Mesendoderm (in vitro differentiated cells): ENCODE measurements around the gene PAQR3.
"Not testable (repeated sequence)": the region's sequence is repeated elsewhere in the genome, so short reads cannot be mapped to it uniquely, and the experiment has no call there.

Source experiments
- DNase-seq: peaks from one replicate; pipeline ENCODE4 v3.0.0; 2013
- H2AK5ac ChIP-seq: 2 replicates; pipeline ENCODE4 v1.6.1; 2013; ENCODE audit warnings: low read length, inconsistent platforms
- H2BK120ac ChIP-seq: 2 replicates; pipeline ENCODE4 v1.6.1; 2013; ENCODE audit warnings: low read depth, mild to moderate bottlenecking, low read length, moderate library complexity, mixed read lengths
- H2BK15ac ChIP-seq: replicated peaks from 2 replicates; pipeline ENCODE4 v1.6.1; 2013; ENCODE audit warnings: low read depth, mild to moderate bottlenecking, moderate library complexity
- H2BK5ac ChIP-seq: 2 replicates; pipeline ENCODE4 v1.6.1; 2013; ENCODE audit warnings: low read length, inconsistent platforms
- H3K18ac ChIP-seq: 2 replicates; pipeline ENCODE4 v1.6.1; 2013; ENCODE audit warnings: mild to moderate bottlenecking, low read length, mixed read lengths
- H3K23ac ChIP-seq: one replicate; pipeline ENCODE4 v1.6.1; 2013; ENCODE audit warnings: low read length
- H3K27ac ChIP-seq: 2 replicates; pipeline ENCODE4 v1.5.1; 2013; ENCODE audit warnings: low read depth, mild to moderate bottlenecking, inconsistent platforms, low read length, moderate library complexity
- H3K27me3 ChIP-seq: 2 replicates; pipeline ENCODE4 v1.6.1; 2013; ENCODE audit warnings: low read length, control low read depth, mild to moderate bottlenecking, inconsistent platforms; ENCODE audit not compliant: insufficient read depth, poor library complexity
- H3K36me3 ChIP-seq: 2 replicates; pipeline ENCODE4 v1.6.1; 2013; ENCODE audit warnings: low read length, inconsistent platforms; ENCODE audit not compliant: control insufficient read depth, insufficient read depth
- H3K4ac ChIP-seq: one replicate; pipeline ENCODE4 v1.6.1; 2013; ENCODE audit warnings: low read depth, mild to moderate bottlenecking, low read length, moderate library complexity
- H3K4me1 ChIP-seq: 2 replicates; pipeline ENCODE4 v1.6.1; 2013; ENCODE audit warnings: low read depth, low read length, inconsistent platforms; ENCODE audit not compliant: control insufficient read depth
- H3K4me2 ChIP-seq: 2 replicates; pipeline ENCODE4 v1.6.1; 2013; ENCODE audit warnings: low read length
- H3K4me3 ChIP-seq: 2 replicates; pipeline ENCODE4 v1.5.1; 2013; ENCODE audit warnings: mild to moderate bottlenecking, low read length
- H3K56ac ChIP-seq: one replicate; pipeline ENCODE4 v1.6.1; 2013; ENCODE audit warnings: low read length
- H3K79me1 ChIP-seq: 2 replicates; pipeline ENCODE4 v1.6.1; 2013; ENCODE audit warnings: low read length, inconsistent platforms
- H3K79me2 ChIP-seq: 2 replicates; pipeline ENCODE4 v1.6.1; 2013; ENCODE audit warnings: mild to moderate bottlenecking, low read length; ENCODE audit not compliant: control insufficient read depth, insufficient read depth
- H3K9ac ChIP-seq: 2 replicates; pipeline ENCODE4 v1.6.1; 2013; ENCODE audit warnings: low read length, inconsistent platforms
- H4K5ac ChIP-seq: one replicate; pipeline ENCODE4 v1.6.1; 2013; ENCODE audit warnings: low read length
- H4K8ac ChIP-seq: one replicate; pipeline ENCODE4 v1.6.1; 2013; ENCODE audit warnings: low read depth, mild to moderate bottlenecking, control low read depth, low read length, moderate library complexity
- WGBS: extraction: QIAGEN DNeasy Blood & Tissue Kit; methylation state at CpG from one replicate; pipeline ENCODE4 v1.1.7; 2013; ENCODE audit warnings: low lambda C conversion rate, missing lambda C conversion rate; ENCODE audit not compliant: insufficient coverage; ENCODE audit errors: extremely low coverage; 5-methylcytosine and 5-hydroxymethylcytosine counted together

PAQR3 gene

GRCh38 chr4:78880874-78881492 lies 58.3 kb downstream of the PAQR3 start:
- no peak overlapping the region for H3K18ac ChIP-seq
- no peak overlapping the region for H3K4ac ChIP-seq

GRCh38 chr4:78878031-78878430 lies 61.2 kb downstream of the PAQR3 start:
- no peak overlapping the region for H2AK5ac ChIP-seq
- no peaks in the 10 kb centered on the region for H3K36me3 ChIP-seq
- WGBS: no CpG with 5 or more reads among the region's 1 CpG

More at GRCh38 chr4:78880874-78881492, 58.3 kb downstream of the PAQR3 start:
- Histone ChIP-seq H2BK15ac (no peak overlapping the region), H2AK5ac (no peak overlapping the region), H2BK5ac (no peak overlapping the region), H3K36me3 (no peaks in the 10 kb centered on the region), H3K23ac (no peak overlapping the region), H3K79me1 (no peaks in the 10 kb centered on the region), H3K79me2 (no peaks in the 10 kb centered on the region), H4K8ac (no peak overlapping the region), H3K4me2 (no peak overlapping the region), H4K5ac (no peak overlapping the region), H3K4me1 (no peaks in the 10 kb centered on the region), H2BK120ac (no peak overlapping the region), H3K27ac (no peak overlapping the region), H3K56ac (no peak overlapping the region), H3K4me3 (no peak overlapping the region), H3K27me3 (no peaks in the 10 kb centered on the region), H3K9ac (no peak overlapping the region)
- DNase-seq: no peak

GRCh38 chr4:78876568-78877320 lies 62.5 kb downstream of the PAQR3 start:
- no peak overlapping the region for H3K9ac ChIP-seq
- no peak overlapping the region for H2BK5ac ChIP-seq
- DNase-seq: no peak
- H2BK120ac ChIP-seq: no peak overlapping the region
- H3K4ac ChIP-seq: no peak overlapping the region
- H4K5ac ChIP-seq: no peak overlapping the region
- no peak overlapping the region for H3K18ac ChIP-seq
- H3K56ac ChIP-seq: no peak overlapping the region
- no peak overlapping the region for H4K8ac ChIP-seq
- H3K23ac ChIP-seq: no peak overlapping the region
- no peaks in the 10 kb centered on the region for H3K79me2 ChIP-seq
- no peak overlapping the region for H2AK5ac ChIP-seq
- no peaks in the 10 kb centered on the region for H3K79me1 ChIP-seq
- no CpG with 5 or more reads among the region's 5 CpGs for WGBS
- H3K36me3 ChIP-seq: peaks cover 4% of the 10 kb centered on the region
- no peaks in the 10 kb centered on the region for H3K4me1 ChIP-seq
- H3K27ac ChIP-seq: no peak overlapping the region
- H3K27me3 ChIP-seq: no peaks in the 10 kb centered on the region
- H3K4me2 ChIP-seq: no peak overlapping the region
- H3K4me3 ChIP-seq: no peak overlapping the region
- H2BK15ac ChIP-seq: no peak overlapping the region

More at GRCh38 chr4:78878031-78878430, 61.2 kb downstream of the PAQR3 start:
- no peak overlapping the region for H3K4me3 ChIP-seq
- no peak overlapping the region for H3K9ac ChIP-seq
- H3K56ac ChIP-seq: no peak overlapping the region
- no peaks in the 10 kb centered on the region for H3K79me2 ChIP-seq
- no peak overlapping the region for H3K23ac ChIP-seq
- no peaks in the 10 kb centered on the region for H3K4me1 ChIP-seq
- H3K79me1 ChIP-seq: no peaks in the 10 kb centered on the region
- no peak overlapping the region for H3K27ac ChIP-seq
- no peak overlapping the region for H3K4ac ChIP-seq
- H4K5ac ChIP-seq: no peak overlapping the region
- no peak for DNase-seq
- H2BK120ac ChIP-seq: no peak overlapping the region
- no peak overlapping the region for H3K4me2 ChIP-seq
- no peak overlapping the region for H4K8ac ChIP-seq
- no peaks in the 10 kb centered on the region for H3K27me3 ChIP-seq
- H3K18ac ChIP-seq: no peak overlapping the region
- no peak overlapping the region for H2BK5ac ChIP-seq
- H2BK15ac ChIP-seq: no peak overlapping the region

- Histone ChIP-seq H3K4me3 (no peak overlapping the region), H3K79me2 (no peaks in the 10 kb centered on the region), H2BK15ac (no peak overlapping the region), H3K4ac (no peak overlapping the region), H3K79me1 (no peaks in the 10 kb centered on the region), H3K56ac (no peak overlapping the region), H4K8ac (no peak overlapping the region), H3K23ac (no peak overlapping the region), H3K4me1 (no peaks in the 10 kb centered on the region), H3K18ac (no peak overlapping the region), H2AK5ac (no peak overlapping the region), H3K36me3 (peaks cover 4% of the 10 kb centered on the region), H2BK5ac (no peak overlapping the region), H4K5ac (no peak overlapping the region), H3K4me2 (no peak overlapping the region), H2BK120ac (no peak overlapping the region), H3K27me3 (no peaks in the 10 kb centered on the region), H3K27ac (no peak overlapping the region), H3K9ac (no peak overlapping the region)
- no peak for DNase-seq
Observed at GRCh38 chr4:78870056-78870455, 69.2 kb downstream of the PAQR3 start.

GRCh38 chr4:78868712-78869111 lies 70.5 kb downstream of the PAQR3 start:
- H3K4me2 ChIP-seq, H4K5ac ChIP-seq, H3K18ac ChIP-seq, H2BK15ac ChIP-seq, H3K4ac ChIP-seq, H2AK5ac ChIP-seq, H3K79me2 ChIP-seq, H3K9ac ChIP-seq, DNase-seq, H2BK120ac ChIP-seq, H3K4me1 ChIP-seq, H4K8ac ChIP-seq, H3K27ac ChIP-seq, H2BK5ac ChIP-seq, H3K56ac ChIP-seq, H3K27me3 ChIP-seq, H3K36me3 ChIP-seq, H3K79me1 ChIP-seq, H3K23ac ChIP-seq, H3K4me3 ChIP-seq: not testable (repeated sequence)
- no CpG with 5 or more reads among the region's 5 CpGs for WGBS

GRCh38 chr4:78865451-78865850 lies 73.8 kb downstream of the PAQR3 start:
- H2BK15ac ChIP-seq: no peak overlapping the region
- H3K4me1 ChIP-seq: no peaks in the 10 kb centered on the region
- no peak overlapping the region for H3K23ac ChIP-seq
- no peaks in the 10 kb centered on the region for H3K79me2 ChIP-seq
- H4K5ac ChIP-seq: no peak overlapping the region
- no peak overlapping the region for H3K4me2 ChIP-seq
- H3K27me3 ChIP-seq: no peaks in the 10 kb centered on the region
- WGBS: no CpG with 5 or more reads among the region's 2 CpGs
- no peaks in the 10 kb centered on the region for H3K79me1 ChIP-seq
- no peak overlapping the region for H2AK5ac ChIP-seq
- H2BK120ac ChIP-seq: no peak overlapping the region
- no peak overlapping the region for H3K27ac ChIP-seq
- no peaks in the 10 kb centered on the region for H3K36me3 ChIP-seq
- H3K9ac ChIP-seq: no peak overlapping the region
- H2BK5ac ChIP-seq: no peak overlapping the region
- DNase-seq: no peak
- no peak overlapping the region for H4K8ac ChIP-seq
- H3K56ac ChIP-seq: no peak overlapping the region
- H3K4me3 ChIP-seq: no peak overlapping the region
- H3K4ac ChIP-seq: no peak overlapping the region
- H3K18ac ChIP-seq: no peak overlapping the region
